HG02623 (cell line): Measurements from ENCODE around the gene SSBP3.
"Not testable (repeated sequence)": the region's sequence is repeated elsewhere in the genome, so short reads cannot be mapped to it uniquely, and the experiment has no call there.

Experiments
- ATAC-seq: cut with Tn5 transposase; IDR thresholded peaks from one replicate; pipeline ENCODE4 v1.9.1; 2021; ENCODE audit warnings: moderate library complexity; ENCODE audit not compliant: unreplicated experiment

Gene SSBP3

GRCh38 chr1:54395281-54395934 is 10.8 kb downstream of the SSBP3 start:
- ATAC-seq: no peak

GRCh38 chr1:54394104-54394503 is 12.1 kb downstream of the SSBP3 start:
- ATAC-seq: no peak

GRCh38 chr1:54392401-54392800 is 13.8 kb downstream of the SSBP3 start:
- no peak for ATAC-seq

- ATAC-seq: no peak
These were observed 14.6 kb downstream of the SSBP3 start for GRCh38 chr1:54391450-54392209.

GRCh38 chr1:54390655-54391054 is 15.5 kb downstream of the SSBP3 start:
- no peak for ATAC-seq

GRCh38 chr1:54389608-54390007 is 16.6 kb downstream of the SSBP3 start:
- not testable (repeated sequence) for ATAC-seq

- ATAC-seq: no peak
These were observed 18.8 kb downstream of the SSBP3 start for GRCh38 chr1:54387419-54387818.

- no peak for ATAC-seq
These were observed 20.5 kb downstream of the SSBP3 start for GRCh38 chr1:54385727-54386022.

- no peak for ATAC-seq
These were observed 21.1 kb downstream of the SSBP3 start for GRCh38 chr1:54384918-54385726.

GRCh38 chr1:54384471-54384870 is 21.7 kb downstream of the SSBP3 start:
- ATAC-seq: no peak

GRCh38 chr1:54381524-54381923 is 24.7 kb downstream of the SSBP3 start:
- no peak for ATAC-seq

GRCh38 chr1:54380290-54380882 is 25.8 kb downstream of the SSBP3 start:
- no peak for ATAC-seq

GRCh38 chr1:54379555-54380289 is 26.5 kb downstream of the SSBP3 start:
- ATAC-seq: no peak

GRCh38 chr1:54378874-54379554 is 27.2 kb downstream of the SSBP3 start:
- no peak for ATAC-seq

- ATAC-seq: no peak
These were observed 27.9 kb downstream of the SSBP3 start for GRCh38 chr1:54378157-54378873.

GRCh38 chr1:54377040-54377691 is 29.0 kb downstream of the SSBP3 start:
- ATAC-seq: no peak

- ATAC-seq: peak; percentile 46
These were observed 29.7 kb downstream of the SSBP3 start for GRCh38 chr1:54376430-54377039.

- no peak for ATAC-seq
These were observed 30.3 kb downstream of the SSBP3 start for GRCh38 chr1:54375712-54376429.
